ENCODE data around the gene MLH3. TPM values are rescaled to one million over a fixed set of nuclear protein-coding genes. Genes with fewer than 3 reads are reported as not detected.
"Not testable (repeated sequence)": the region's sequence is repeated elsewhere in the genome, so short reads cannot be mapped to it uniquely, and the experiment has no call there.

MLH3 gene
- total RNA-seq, 6 experiments from 2014 or later: 9.6 to 20.2 (median 13.2) TPM

GRCh38 chr14:75070383-75070782 lies 19.1 kb upstream of the MLH3 start:
- Histone ChIP-seq H3K9me3 (no peaks in the 10 kb centered on the region), H3K4me3 (peak overlapping the region in 2 of 3 donors; percentile 65 to 75), H3K27me3 (no peaks in the 10 kb centered on the region), H3K36me3 (no peaks in the 10 kb centered on the region), H3K27ac (peak overlapping the region; percentile 69 to 84 (median 76)), H3K4me1 (peaks cover 0 to 16% (median 6%) of the 10 kb centered on the region in 4 donors)
- intact Hi-C loops (cut with DNase I): no loop called here
- DNase-seq: peak; percentile 73 to 82 (median 81)
- peak; percentile 9 to 42 (median 36) for ATAC-seq
- peak; percentile 50 for TF ChIP-seq POLR2A (IDR thresholded peaks at IDR 0.05)
- TF ChIP-seq, protein P1, sequence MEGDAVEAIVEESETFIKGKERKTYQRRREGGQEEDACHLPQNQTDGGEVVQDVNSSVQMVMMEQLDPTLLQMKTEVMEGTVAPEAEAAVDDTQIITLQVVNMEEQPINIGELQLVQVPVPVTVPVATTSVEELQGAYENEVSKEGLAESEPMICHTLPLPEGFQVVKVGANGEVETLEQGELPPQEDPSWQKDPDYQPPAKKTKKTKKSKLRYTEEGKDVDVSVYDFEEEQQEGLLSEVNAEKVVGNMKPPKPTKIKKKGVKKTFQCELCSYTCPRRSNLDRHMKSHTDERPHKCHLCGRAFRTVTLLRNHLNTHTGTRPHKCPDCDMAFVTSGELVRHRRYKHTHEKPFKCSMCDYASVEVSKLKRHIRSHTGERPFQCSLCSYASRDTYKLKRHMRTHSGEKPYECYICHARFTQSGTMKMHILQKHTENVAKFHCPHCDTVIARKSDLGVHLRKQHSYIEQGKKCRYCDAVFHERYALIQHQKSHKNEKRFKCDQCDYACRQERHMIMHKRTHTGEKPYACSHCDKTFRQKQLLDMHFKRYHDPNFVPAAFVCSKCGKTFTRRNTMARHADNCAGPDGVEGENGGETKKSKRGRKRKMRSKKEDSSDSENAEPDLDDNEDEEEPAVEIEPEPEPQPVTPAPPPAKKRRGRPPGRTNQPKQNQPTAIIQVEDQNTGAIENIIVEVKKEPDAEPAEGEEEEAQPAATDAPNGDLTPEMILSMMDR (IDR thresholded peaks at IDR 0.05): no peak
- 49% methylated on average over 3 of the region's 9 CpGs for WGBS (ENCODE audit: insufficient coverage, low coverage, low lambda C conversion rate, missing lambda C conversion rate)

GRCh38 chr14:75069811-75070145 lies 18.5 kb upstream of the MLH3 start:
- Histone ChIP-seq H3K4me3 (peak overlapping the region; percentile 27 to 75 (median 65)), H3K4me1 (peaks cover 0 to 16% (median 6%) of the 10 kb centered on the region in 4 donors), H3K36me3 (no peaks in the 10 kb centered on the region), H3K27me3 (no peaks in the 10 kb centered on the region), H3K27ac (peak overlapping the region; percentile 69 to 84 (median 76)), H3K9me3 (no peaks in the 10 kb centered on the region)
- TF ChIP-seq, protein P1 (IDR thresholded peaks at IDR 0.05): no peak
- no peak for TF ChIP-seq POLR2A (IDR thresholded peaks at IDR 0.05)
- 5% methylated on average over 6 of the region's 12 CpGs for WGBS (ENCODE audit: insufficient coverage, low coverage, low lambda C conversion rate, missing lambda C conversion rate)
- intact Hi-C loops (cut with DNase I): no loop called here
- DNase-seq (no peak), ATAC-seq (peak; percentile 35 to 53 (median 46))

DNA sequence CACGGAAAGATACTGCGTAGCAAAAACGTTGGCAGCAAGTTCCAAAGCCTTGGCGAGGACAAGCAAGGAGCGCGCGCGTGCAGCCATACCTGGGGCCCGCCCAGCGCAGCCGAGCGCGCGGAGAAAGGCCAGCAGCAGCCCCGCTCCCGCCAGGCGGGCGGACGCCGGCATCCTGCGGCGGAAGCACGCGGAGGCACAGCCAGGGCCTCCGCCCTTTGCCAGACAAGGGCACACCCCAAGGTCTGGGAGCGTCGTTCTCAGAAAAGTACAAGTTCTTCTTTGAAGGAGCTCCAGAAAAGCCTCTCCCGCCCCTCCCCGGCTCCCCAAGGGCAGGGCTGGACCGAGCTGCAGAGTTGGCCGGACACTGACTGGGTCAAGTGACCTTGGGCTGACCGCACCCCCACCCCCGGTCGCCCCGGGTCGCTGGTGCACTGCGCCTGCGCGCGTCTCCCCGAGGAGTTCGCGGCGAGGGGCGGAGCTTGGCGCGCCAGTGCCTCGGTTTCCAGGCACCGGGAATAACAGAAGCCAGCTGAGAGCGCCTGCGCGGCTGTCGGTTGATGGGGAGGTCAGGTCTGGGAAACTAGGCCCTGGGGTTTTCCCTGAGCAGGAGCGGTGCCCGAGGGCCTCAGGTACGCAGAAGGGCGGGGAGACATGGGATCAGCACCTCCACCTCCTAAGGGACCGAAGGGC lies 18.0 kb upstream of the MLH3 start, which contains the start of gene ZC2HC1C:
TSS of gene ZC2HC1C (plus strand) at position 521 of the 690 bp plus-strand sequence. CDS start 933 bp downstream, outside the sequence.
- Histone ChIP-seq H3K4me1 (peaks cover 0 to 17% (median 6%) of the 10 kb centered on the region in 4 donors), H3K27me3 (no peaks in the 10 kb centered on the region), H3K9me3 (no peaks in the 10 kb centered on the region), H3K4me3 (peak within 1 kb of the TSS; percentile 59 to 75 (median 65)), H3K36me3 (no peaks in the 10 kb centered on the region), H3K27ac (peak within 1 kb of the TSS; percentile 76 to 84 (median 79))
- DNase-seq (peak; percentile 97), ATAC-seq (peak; percentile 88 to 95 (median 90))
- 1% methylated on average over 20 of the region's 58 CpGs for WGBS (ENCODE audit: insufficient coverage, low coverage, low lambda C conversion rate, missing lambda C conversion rate)
- TF ChIP-seq, protein P1 (IDR thresholded peaks at IDR 0.05): no peak
- peak; percentile 89 for TF ChIP-seq POLR2A (IDR thresholded peaks at IDR 0.05)
- intact Hi-C loops (cut with DNase I): no loop called here

DNA sequence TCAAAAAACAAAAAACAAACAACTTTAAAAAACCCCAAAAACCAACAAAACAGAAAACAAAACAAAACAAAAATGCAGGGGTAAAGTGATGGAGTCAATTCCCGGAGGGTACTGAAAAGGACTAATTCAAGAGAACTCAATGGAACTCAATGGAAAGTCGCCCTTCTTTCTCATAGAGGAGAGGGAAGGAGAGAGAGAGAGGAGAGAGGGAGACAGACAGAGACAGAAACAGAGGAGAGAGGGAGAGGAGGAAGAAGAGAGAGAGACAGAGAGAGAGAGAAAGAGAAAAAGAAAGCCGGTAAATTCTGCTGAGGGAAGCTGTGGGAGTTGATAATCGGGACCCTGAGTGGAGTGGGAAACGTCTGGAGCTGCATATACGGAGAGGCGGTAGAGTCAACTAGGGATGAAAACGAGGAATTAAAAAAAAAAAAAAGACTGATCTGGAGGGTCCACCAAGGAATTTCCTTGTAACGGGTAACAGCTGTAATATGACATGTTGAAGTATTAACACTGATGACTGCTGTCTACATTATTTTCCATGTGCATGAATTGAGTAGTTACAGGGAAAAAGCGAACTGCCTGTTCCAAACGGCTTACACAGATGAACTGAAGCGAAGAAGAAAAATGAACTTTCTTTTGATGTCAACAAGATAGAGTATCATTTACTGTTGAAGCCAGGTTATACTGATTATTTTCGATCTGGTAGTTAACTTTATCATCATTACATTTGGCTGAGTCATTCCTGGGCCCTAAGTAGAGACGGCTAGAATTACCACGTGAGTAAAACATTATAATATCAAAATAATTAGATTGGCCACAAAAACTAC lies 17.2 kb upstream of the MLH3 start:
- TF ChIP-seq, protein P1 (IDR thresholded peaks at IDR 0.05): no peak
- no peak for TF ChIP-seq POLR2A (IDR thresholded peaks at IDR 0.05)
- Histone ChIP-seq H3K4me3 (peak overlapping the region; percentile 59 to 75 (median 65)), H3K27me3 (no peaks in the 10 kb centered on the region), H3K4me1 (peaks cover 0 to 21% (median 6%) of the 10 kb centered on the region in 4 donors), H3K27ac (peak overlapping the region; percentile 76 to 84 (median 79)), H3K36me3 (no peaks in the 10 kb centered on the region), H3K9me3 (no peaks in the 10 kb centered on the region)
- no peak for ATAC-seq
- no peak for DNase-seq
- intact Hi-C loops (cut with DNase I): no loop called here
- WGBS (ENCODE audit: insufficient coverage, low coverage, low lambda C conversion rate, missing lambda C conversion rate): 8% methylated on average over 15 of the region's 15 CpGs

DNA sequence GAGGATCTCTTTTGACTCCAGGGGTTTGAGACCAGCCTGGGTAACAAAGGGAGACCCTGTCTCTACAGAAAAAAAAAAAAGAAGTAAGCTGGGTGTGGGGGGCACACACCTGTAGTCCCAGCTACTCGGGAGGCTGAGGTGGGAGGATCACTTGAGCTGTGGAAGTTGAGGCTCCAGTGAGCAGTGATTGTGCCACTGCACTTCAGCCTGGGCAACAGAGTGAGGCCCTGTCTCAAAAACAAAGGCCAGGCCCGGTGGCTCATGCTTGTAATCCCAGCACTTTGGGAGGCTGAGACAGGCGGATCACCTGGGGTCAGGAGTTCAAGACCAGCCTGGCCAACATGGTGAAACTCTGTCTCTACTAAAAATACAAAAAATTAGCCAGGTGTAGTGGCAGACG lies 16.5 kb upstream of the MLH3 start:
- H3K27me3 ChIP-seq; H3K36me3 ChIP-seq; DNase-seq; intact Hi-C loops (cut with DNase I); H3K27ac ChIP-seq; ATAC-seq; H3K9me3 ChIP-seq: not testable (repeated sequence)
- whole genome bisulfite sequencing (ENCODE audit: insufficient coverage, low coverage, low lambda C conversion rate, missing lambda C conversion rate): 58% methylated on average over 4 of the region's 4 CpGs
- H3K4me1 ChIP-seq: peaks cover 0 to 25% (median 8%) of the 10 kb centered on the region in 4 donors
- peak overlapping the region in 2 of 3 donors; percentile 59 to 65 for H3K4me3 ChIP-seq
